Natural killer cell (primary cell): ENCODE measurements around the gene CADM1. TPM values are rescaled to one million over a fixed set of nuclear protein-coding genes. Genes with fewer than 3 reads are reported as not detected.

ENCODE experiments used
- ATAC-seq, 3 donors: fragments of 150-1000 bp in 2 of 3; fragments of 200-7000 bp in 1 of 3; cut with Tn5 transposase; 1 replicate in 1 of 3; 2 replicates in 2 of 3; pipeline ENCODE4 v1.10.0; 2021; ENCODE audit warnings: mild to moderate bottlenecking in 2 of 3, moderate library complexity in 2 of 3
- DNase-seq, 2 donors: peaks; one replicate each; pipeline versions ENCODE4 v3.0.0 to v3.0.0-alpha.2; 2013 to 2021; ENCODE audit warnings: mixed read lengths in 1 of 2
- H3K27ac ChIP-seq: one replicate; pipeline ENCODE4 v1.5.1; 2013; ENCODE audit warnings: mild to moderate bottlenecking, low read length
- H3K27me3 ChIP-seq: one replicate; pipeline ENCODE4 v1.6.1; 2013; ENCODE audit warnings: low read length; ENCODE audit not compliant: control insufficient read depth, insufficient read depth
- H3K36me3 ChIP-seq: one replicate; pipeline ENCODE4 v1.6.1; 2013; ENCODE audit warnings: low read length; ENCODE audit not compliant: control insufficient read depth, insufficient read depth
- H3K4me1 ChIP-seq: one replicate; pipeline ENCODE4 v1.6.1; 2013; ENCODE audit warnings: low read length; ENCODE audit not compliant: control insufficient read depth, insufficient read depth
- H3K4me3 ChIP-seq: one replicate; pipeline ENCODE4 v1.5.1; 2013; ENCODE audit warnings: low read length
- H3K9me3 ChIP-seq: one replicate; pipeline ENCODE4 v1.6.1; 2013; ENCODE audit warnings: low read length; ENCODE audit not compliant: control insufficient read depth, insufficient read depth
- H3K27ac Mint-ChIP-seq, 2 donors: one replicate each; pipeline ENCODE4 v1.8.0; 2022; ENCODE audit warnings: mild to moderate bottlenecking in 2 of 2, mixed read lengths in 2 of 2, moderate library complexity in 1 of 2
- H3K27me3 Mint-ChIP-seq, 2 donors: one replicate each; pipeline ENCODE4 v1.8.0; 2022; ENCODE audit warnings: low read depth in 2 of 2, mixed read lengths in 2 of 2
- H3K36me3 Mint-ChIP-seq: one replicate; pipeline ENCODE4 v1.8.0; 2022; ENCODE audit warnings: mixed read lengths
- H3K4me1 Mint-ChIP-seq, 2 donors: one replicate each; pipeline ENCODE4 v1.8.0; 2022; ENCODE audit warnings: mixed read lengths in 2 of 2
- H3K4me3 Mint-ChIP-seq: one replicate; pipeline ENCODE4 v1.8.0; 2022; ENCODE audit warnings: mild to moderate bottlenecking, moderate library complexity, mixed read lengths
- H3K9me3 Mint-ChIP-seq, 2 donors: one replicate each; pipeline ENCODE4 v1.8.0; 2022; ENCODE audit warnings: mixed read lengths in 2 of 2
- CTCF ChIP-seq: fragments of 200-600 bp; IDR thresholded peaks from one replicate; pipeline ENCODE4 v1.8.0; 2022; ENCODE audit warnings: antibody characterized with exemption
- WGBS: methylation state at CpG from one replicate; pipeline ENCODE4 v1.1.7; 2013; ENCODE audit warnings: missing lambda C conversion rate; ENCODE audit not compliant: insufficient coverage; 5-methylcytosine and 5-hydroxymethylcytosine counted together
- intact Hi-C: fragments of 100-400 bp; cut with micrococcal nuclease; formaldehyde crosslinking; loops from one replicate; pipeline ENCODE4 v1.14.2; 2022
- total RNA-seq, 4 donors: library from RNA; stranded (reverse); fragments of 120-200 nt in 1 of 4; gene quantifications; one replicate each; pipeline versions ENCODE4 v1.2.3 to v1.2.4, GENCODE V29; 2013 to 2022

The CADM1 gene
- total RNA-seq, 3 donors from 2014 or later (not counting 1 experiment from before 2014, with no cell fraction given) = 3.2 to 4.2 (median 3.9) TPM

- H3K27ac Mint-ChIP-seq = no peak overlapping the region
- peaks cover 9 to 15% of the 10 kb centered on the region in 2 donors for H3K27me3 Mint-ChIP-seq
Observed at GRCh38 chr11:115352805-115353485, 151.3 kb downstream of the CADM1 start.

GRCh38 chr11:115349335-115350017, 154.7 kb downstream of the CADM1 start:
- intact Hi-C loops = no loop called here
- H3K27ac ChIP-seq = no peak overlapping the region
- Mint-ChIP-seq H3K4me3 (no peak overlapping the region), H3K27me3 (peaks cover 7 to 15% of the 10 kb centered on the region in 2 donors), H3K4me1 (no peaks in the 10 kb centered on the region), H3K9me3 (no peaks in the 10 kb centered on the region), H3K27ac (no peak overlapping the region), H3K36me3 (no peaks in the 10 kb centered on the region)
- no peak overlapping the region for H3K4me3 ChIP-seq
- no peaks in the 10 kb centered on the region for H3K4me1 ChIP-seq
- no peaks in the 10 kb centered on the region for H3K36me3 ChIP-seq
- WGBS = 73% methylated on average over 7 of the region's 7 CpGs
- no peak for TF ChIP-seq CTCF
- ATAC-seq = no peak
- H3K9me3 ChIP-seq = no peaks in the 10 kb centered on the region
- no peak for DNase-seq
- H3K27me3 ChIP-seq = no peaks in the 10 kb centered on the region

More at GRCh38 chr11:115352805-115353485, 151.3 kb downstream of the CADM1 start:
- no peaks in the 10 kb centered on the region for H3K4me1 ChIP-seq
- H3K36me3 ChIP-seq = no peaks in the 10 kb centered on the region
- no peak for TF ChIP-seq CTCF
- H3K4me1 Mint-ChIP-seq = no peaks in the 10 kb centered on the region
- WGBS = 75% methylated on average over 4 of the region's 6 CpGs
- H3K27me3 ChIP-seq = no peaks in the 10 kb centered on the region
- no peaks in the 10 kb centered on the region for H3K9me3 ChIP-seq
- intact Hi-C loops = no loop called here
- no peak for ATAC-seq
- no peak for DNase-seq
- no peaks in the 10 kb centered on the region for H3K36me3 Mint-ChIP-seq
- no peak overlapping the region for H3K4me3 Mint-ChIP-seq
- no peaks in the 10 kb centered on the region for H3K9me3 Mint-ChIP-seq
- no peak overlapping the region for H3K27ac ChIP-seq
- H3K4me3 ChIP-seq = no peak overlapping the region

GRCh38 chr11:115348416-115348815, 155.8 kb downstream of the CADM1 start:
- H3K27ac ChIP-seq = no peak overlapping the region
- H3K27ac Mint-ChIP-seq = no peak overlapping the region
- ATAC-seq = no peak
- no peaks in the 10 kb centered on the region for H3K9me3 ChIP-seq
- H3K4me3 ChIP-seq = no peak overlapping the region
- WGBS = 92% methylated on average over 6 of the region's 6 CpGs
- intact Hi-C loops = no loop called here
- no peaks in the 10 kb centered on the region for H3K36me3 ChIP-seq
- no peak overlapping the region for H3K4me3 Mint-ChIP-seq
- no peaks in the 10 kb centered on the region for H3K9me3 Mint-ChIP-seq
- no peaks in the 10 kb centered on the region for H3K27me3 ChIP-seq
- H3K4me1 Mint-ChIP-seq = no peaks in the 10 kb centered on the region
- no peaks in the 10 kb centered on the region for H3K4me1 ChIP-seq
- DNase-seq = no peak
- TF ChIP-seq CTCF = no peak
- H3K36me3 Mint-ChIP-seq = no peaks in the 10 kb centered on the region
- H3K27me3 Mint-ChIP-seq = peaks cover 9 to 15% of the 10 kb centered on the region in 2 donors
